GM12873 (cell line): ENCODE data around the gene ZYG11B.

ENCODE experiments used
- CTCF ChIP-seq: IDR thresholded peaks from 2 replicates; pipeline ENCODE4 v1.5.1; 2012; ENCODE audit warnings: low read depth, mild to moderate bottlenecking, moderate library complexity, low read length, control low read depth; ENCODE audit not compliant: insufficient read depth; ENCODE audit errors: missing control alignments

ZYG11B gene

DNA sequence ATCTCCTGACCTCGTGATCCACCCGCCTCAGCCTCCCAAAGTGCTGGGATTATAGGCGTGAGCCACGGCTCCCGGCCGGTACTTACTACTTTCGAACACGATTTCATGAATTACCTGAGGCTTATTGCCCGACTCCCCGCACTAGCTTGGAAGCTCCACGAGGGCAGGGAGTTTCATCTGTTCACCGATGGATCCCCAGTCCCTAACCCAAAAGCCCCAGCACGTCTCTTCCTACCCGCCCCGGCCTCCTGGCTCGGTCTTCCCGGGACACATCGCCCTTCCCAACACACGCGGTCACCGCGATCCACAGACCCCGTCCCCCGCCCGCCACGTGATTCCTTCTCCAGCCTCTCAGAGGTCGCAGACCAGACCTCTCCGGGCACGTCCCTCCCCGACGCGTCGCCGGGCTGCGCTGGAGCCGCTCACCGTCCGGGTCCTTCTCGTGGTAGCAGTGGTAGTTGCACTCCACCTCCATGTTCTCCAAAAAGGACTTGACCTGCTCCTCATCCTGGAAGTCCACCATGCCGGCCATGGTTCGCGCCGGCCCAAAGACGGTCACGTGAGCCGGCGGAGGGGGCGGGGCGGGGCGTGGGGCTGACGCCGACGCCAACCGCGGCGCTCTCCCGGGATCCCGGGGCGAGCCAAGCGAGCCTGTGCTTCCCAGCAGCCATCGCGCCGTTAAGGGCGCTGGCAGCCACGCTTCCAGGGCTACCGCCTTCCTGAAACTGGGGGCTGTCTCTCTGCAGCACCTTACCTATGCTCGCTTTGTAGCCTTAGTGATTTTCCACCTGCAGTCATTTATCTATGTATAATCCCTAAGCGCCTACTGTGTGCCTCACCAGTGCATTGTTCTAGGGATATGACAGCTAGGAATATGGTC is 28.2 kb upstream of the ZYG11B start, which contains the start of gene COA7:
Gene COA7, minus strand, starts transcription at position 553 of the 880 bp plus-strand sequence. Its CDS starts 21 bp downstream, at position 532.
- TF ChIP-seq CTCF, result no peak

DNA sequence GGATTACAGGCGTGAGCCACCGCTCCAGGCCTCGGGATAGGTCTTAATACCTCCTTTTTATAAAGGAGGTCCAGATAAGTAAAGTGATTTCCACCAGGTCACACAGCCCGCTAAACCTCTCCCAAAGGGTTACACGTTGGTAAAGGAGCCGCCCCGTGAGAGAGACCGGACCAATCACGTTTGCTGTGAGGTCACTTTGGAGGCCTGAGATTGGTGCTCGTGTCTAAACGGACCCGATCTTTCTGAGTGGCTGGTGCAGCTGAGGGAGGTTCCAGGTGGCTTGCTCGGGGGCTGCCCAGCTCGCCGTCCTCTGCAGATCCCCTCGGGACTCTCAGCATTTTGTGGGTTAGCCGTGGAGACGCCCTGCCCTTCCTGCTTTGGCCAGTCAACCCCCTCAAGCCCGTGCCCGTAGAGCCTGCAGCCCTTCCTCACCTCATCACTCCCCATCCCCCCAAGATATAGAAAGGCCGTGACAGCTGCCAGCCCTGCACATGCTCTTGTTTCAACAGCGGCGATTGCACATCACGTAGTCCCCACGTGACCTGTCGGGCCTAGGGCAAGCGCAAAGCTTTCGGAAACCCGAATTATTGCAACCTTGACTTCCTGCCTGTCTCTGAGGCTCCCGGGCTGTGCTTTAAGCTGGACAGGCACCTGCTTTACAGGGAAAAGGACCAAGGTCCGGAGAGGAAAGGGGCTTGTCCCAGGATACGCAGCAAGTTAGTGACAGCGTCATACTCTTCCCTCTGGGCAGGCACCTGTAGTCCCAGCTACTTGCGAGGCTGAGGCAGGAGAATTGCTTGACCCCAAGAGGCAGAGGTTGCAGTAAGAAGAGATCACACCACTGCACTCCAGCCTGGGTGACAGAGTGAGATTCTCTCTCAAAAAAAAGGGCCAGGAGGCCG is 23.1 kb upstream of the ZYG11B start:
- TF ChIP-seq CTCF, result no peak

DNA sequence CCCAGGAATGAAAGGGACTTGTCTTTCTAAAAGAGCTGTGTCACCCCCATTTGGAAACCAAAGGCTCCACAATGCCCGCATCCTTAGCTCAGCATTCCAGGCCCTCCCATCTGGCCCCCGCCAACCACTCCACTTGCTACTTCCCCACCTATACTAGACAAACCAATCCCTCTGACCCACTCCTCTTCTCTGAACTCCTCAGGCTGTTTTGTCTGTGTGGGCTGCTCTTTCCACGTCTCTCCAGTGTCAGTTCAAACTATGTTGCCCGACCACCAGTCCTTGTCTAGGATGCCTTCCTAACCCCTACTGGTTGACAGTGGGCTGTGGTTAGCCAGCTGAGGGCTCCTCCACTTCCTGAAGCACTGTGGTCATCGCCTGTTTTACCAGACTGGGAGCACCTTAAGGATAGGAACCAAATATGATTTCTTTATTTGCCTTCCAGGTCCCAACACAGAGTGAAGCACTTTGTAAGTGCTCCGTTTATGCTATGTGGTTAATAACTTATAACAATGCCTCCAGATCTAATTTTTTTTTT is 20.1 kb upstream of the ZYG11B start:
- TF ChIP-seq CTCF, result no peak

- no peak for TF ChIP-seq CTCF
These were observed 19.0 kb upstream of the ZYG11B start for GRCh38 chr1:52706941-52707926.

GRCh38 chr1:52707927-52708655 is 18.2 kb upstream of the ZYG11B start:
- TF ChIP-seq CTCF, result no peak

- TF ChIP-seq CTCF, result no peak
These were observed 17.2 kb upstream of the ZYG11B start for GRCh38 chr1:52709016-52709415.
